Measurements from ENCODE around the gene TYSND1. TPM values are rescaled to one million over a fixed set of nuclear protein-coding genes. Genes with fewer than 3 reads are reported as not detected.

Gene TYSND1
- total and polyA plus RNA-seq, 2 of the 13 experiments (the other 11 are each of a cell fraction or from before 2014, with no cell fraction given), result 3.3 to 8.9 TPM

DNA sequence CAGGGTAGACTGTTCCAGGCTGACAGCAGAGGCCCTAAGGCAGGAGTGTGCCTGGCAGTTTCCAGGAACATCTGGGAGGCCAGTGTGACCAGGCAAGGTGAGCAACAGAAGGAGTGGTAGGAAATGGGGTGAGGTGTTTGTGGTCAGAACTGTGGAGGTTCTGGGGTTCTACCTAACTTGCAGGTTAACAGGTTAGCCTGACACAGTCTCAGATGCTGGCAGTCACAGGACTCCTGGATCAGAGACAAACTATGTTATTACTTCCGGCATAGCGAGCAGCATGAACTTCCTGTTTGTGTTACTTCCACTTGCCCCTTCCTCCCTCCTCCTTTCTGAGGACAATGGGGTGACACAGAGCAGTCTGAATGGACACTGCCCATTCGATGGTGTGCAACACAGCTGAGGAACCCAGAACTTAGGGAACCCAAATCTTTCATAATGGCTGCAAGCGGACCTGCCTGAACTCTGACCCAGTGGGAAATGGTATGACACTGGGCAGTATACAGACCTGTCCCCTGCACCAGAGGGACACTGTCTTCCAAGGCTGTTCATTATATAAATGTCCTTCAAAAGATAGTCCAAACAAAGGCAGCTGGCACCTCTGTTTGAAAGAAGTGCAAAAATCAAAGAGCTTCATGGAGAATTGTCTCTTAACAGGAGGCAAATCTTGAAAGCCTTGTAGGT is 27.7 kb upstream of the TYSND1 start (continued):
- TF ChIP-seq SOX6 (IDR thresholded peaks at IDR 0.05) (no peak), SOX6 (CRISPR knock-in tag; IDR thresholded peaks at IDR 0.05) (peak; percentile 75), TAF1 (CRISPR knock-in tag; IDR thresholded peaks at IDR 0.05) (peak; percentile 60; the same call in 1 of the 2 replicates), ZNF205 (CRISPR knock-in tag; IDR thresholded peaks at IDR 0.05) (peak; percentile 30; the same call in 1 of the 2 replicates), ZNF292 (CRISPR knock-in tag; IDR thresholded peaks at IDR 0.05; ENCODE audit: borderline replicate concordance, low read depth) (peak; percentile 37; the same call in 1 of the 2 replicates), ATF2 (CRISPR knock-in tag; IDR thresholded peaks at IDR 0.05) (0 out of 2 replicates have a peak, but pooled peaks have one; percentile 43), SALL1 (CRISPR knock-in tag; IDR thresholded peaks at IDR 0.05) (peak; percentile 74; the same call in 1 of the 2 replicates), BRD4 (CRISPR knock-in tag; IDR thresholded peaks at IDR 0.05) (peak; percentile 46; the same call in 1 of the 2 replicates), ZNF12 (CRISPR knock-in tag; IDR thresholded peaks at IDR 0.05) (no peak), SOX13 (IDR thresholded peaks at IDR 0.05) (no peak), SOX13 (CRISPR knock-in tag; conservative IDR thresholded peaks at IDR 0.05 in 1 of 2, IDR thresholded peaks at IDR 0.05 in 1 of 2) (peak in 1 of 2 experiments; percentile 80; a peak in 2 of 4 replicates), RARA (CRISPR knock-in tag; IDR thresholded peaks at IDR 0.05) (0 out of 2 replicates have a peak, but pooled peaks have one; percentile 42), FOXJ3 (CRISPR knock-in tag; IDR thresholded peaks at IDR 0.05; ENCODE audit: borderline replicate concordance) (no peak), RBFOX2 (IDR thresholded peaks at IDR 0.05; ENCODE audit: low read depth, low read length) (peak; percentile 51; the same call in 1 of the 2 replicates), ZNF335 (CRISPR knock-in tag; IDR thresholded peaks at IDR 0.05) (peak; percentile 54; the same call in 1 of the 2 replicates), MAZ (IDR thresholded peaks at IDR 0.05; ENCODE audit: borderline replicate concordance, low read depth, low read length) (no peak), MAZ (CRISPR knock-in tag; IDR thresholded peaks at IDR 0.05; ENCODE audit: low read depth) (peak; percentile 46), ZNF510 (CRISPR knock-in tag; IDR thresholded peaks at IDR 0.05; ENCODE audit: low read depth) (0 out of 2 replicates have a peak, but pooled peaks have one; percentile 21), ZNF614 (CRISPR knock-in tag; IDR thresholded peaks at IDR 0.05; ENCODE audit: borderline replicate concordance) (peak; percentile 34; the same call in 1 of the 2 replicates), CREM (IDR thresholded peaks at IDR 0.05) (peak; percentile 46; the same call in 1 of the 2 replicates), CREM (CRISPR knock-in tag; IDR thresholded peaks at IDR 0.05) (no peak), RXRB (CRISPR knock-in tag; IDR thresholded peaks at IDR 0.05; ENCODE audit: borderline replicate concordance) (peak; percentile 75; the same call in 1 of the 2 replicates), ZNF232 (CRISPR knock-in tag; IDR thresholded peaks at IDR 0.05; ENCODE audit: borderline replicate concordance) (peak; percentile 39; the same call in 1 of the 2 replicates)
- TF ChIP-seq, protein P1, sequence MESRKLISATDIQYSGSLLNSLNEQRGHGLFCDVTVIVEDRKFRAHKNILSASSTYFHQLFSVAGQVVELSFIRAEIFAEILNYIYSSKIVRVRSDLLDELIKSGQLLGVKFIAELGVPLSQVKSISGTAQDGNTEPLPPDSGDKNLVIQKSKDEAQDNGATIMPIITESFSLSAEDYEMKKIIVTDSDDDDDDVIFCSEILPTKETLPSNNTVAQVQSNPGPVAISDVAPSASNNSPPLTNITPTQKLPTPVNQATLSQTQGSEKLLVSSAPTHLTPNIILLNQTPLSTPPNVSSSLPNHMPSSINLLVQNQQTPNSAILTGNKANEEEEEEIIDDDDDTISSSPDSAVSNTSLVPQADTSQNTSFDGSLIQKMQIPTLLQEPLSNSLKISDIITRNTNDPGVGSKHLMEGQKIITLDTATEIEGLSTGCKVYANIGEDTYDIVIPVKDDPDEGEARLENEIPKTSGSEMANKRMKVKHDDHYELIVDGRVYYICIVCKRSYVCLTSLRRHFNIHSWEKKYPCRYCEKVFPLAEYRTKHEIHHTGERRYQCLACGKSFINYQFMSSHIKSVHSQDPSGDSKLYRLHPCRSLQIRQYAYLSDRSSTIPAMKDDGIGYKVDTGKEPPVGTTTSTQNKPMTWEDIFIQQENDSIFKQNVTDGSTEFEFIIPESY (CRISPR knock-in tag; IDR thresholded peaks at IDR 0.05), result peak; percentile 12; the same call in 1 of the 2 replicates
- TF ChIP-seq, protein P2, sequence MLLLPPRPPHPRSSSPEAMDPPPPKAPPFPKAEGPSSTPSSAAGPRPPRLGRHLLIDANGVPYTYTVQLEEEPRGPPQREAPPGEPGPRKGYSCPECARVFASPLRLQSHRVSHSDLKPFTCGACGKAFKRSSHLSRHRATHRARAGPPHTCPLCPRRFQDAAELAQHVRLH (CRISPR knock-in tag; IDR thresholded peaks at IDR 0.05; ENCODE audit: borderline replicate concordance, low read depth), result peak; percentile 45; the same call in 1 of the 2 replicates
- TF ChIP-seq, protein P3, sequence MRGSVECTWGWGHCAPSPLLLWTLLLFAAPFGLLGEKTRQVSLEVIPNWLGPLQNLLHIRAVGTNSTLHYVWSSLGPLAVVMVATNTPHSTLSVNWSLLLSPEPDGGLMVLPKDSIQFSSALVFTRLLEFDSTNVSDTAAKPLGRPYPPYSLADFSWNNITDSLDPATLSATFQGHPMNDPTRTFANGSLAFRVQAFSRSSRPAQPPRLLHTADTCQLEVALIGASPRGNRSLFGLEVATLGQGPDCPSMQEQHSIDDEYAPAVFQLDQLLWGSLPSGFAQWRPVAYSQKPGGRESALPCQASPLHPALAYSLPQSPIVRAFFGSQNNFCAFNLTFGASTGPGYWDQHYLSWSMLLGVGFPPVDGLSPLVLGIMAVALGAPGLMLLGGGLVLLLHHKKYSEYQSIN (CRISPR knock-in tag; IDR thresholded peaks at IDR 0.05; ENCODE audit: borderline replicate concordance), result no peak

All from HepG2 (cell line).